ENCODE data around the gene SRC.

SRC gene

GRCh38 chr20:37420610-37421009 is 74.7 kb downstream of the SRC start:
- TF ChIP-seq TSHZ2 (CRISPR knock-in tag; IDR thresholded peaks at IDR 0.05): no peak
- TF ChIP-seq ZNF565 (CRISPR knock-in tag; conservative IDR thresholded peaks at IDR 0.05; ENCODE audit: low read depth): no peak
- no peak for TF ChIP-seq PATZ1 (CRISPR knock-in tag; IDR thresholded peaks at IDR 0.05; ENCODE audit: borderline replicate concordance)
- TF ChIP-seq PPARA (CRISPR knock-in tag; IDR thresholded peaks at IDR 0.05; ENCODE audit: borderline replicate concordance): no peak
- TF ChIP-seq ZFP3 (CRISPR knock-in tag; IDR thresholded peaks at IDR 0.05): no peak
- TF ChIP-seq ARNTL (CRISPR knock-in tag; IDR thresholded peaks at IDR 0.05; ENCODE audit: borderline replicate concordance, low read depth): no peak
- TF ChIP-seq BACH2 (CRISPR knock-in tag; IDR thresholded peaks at IDR 0.05; ENCODE audit: borderline replicate concordance): no peak
- TF ChIP-seq CSRNP3 (CRISPR knock-in tag; IDR thresholded peaks at IDR 0.05): no peak
- no peak for TF ChIP-seq SNAI2 (CRISPR knock-in tag; IDR thresholded peaks at IDR 0.05)
- no peak for TF ChIP-seq ESRRG (CRISPR knock-in tag; IDR thresholded peaks at IDR 0.05)
- no peak for TF ChIP-seq GLIS3 (CRISPR knock-in tag; IDR thresholded peaks at IDR 0.05)
- TF ChIP-seq ZC3H10 (CRISPR knock-in tag; IDR thresholded peaks at IDR 0.05): no peak
- TF ChIP-seq ZFP30 (CRISPR knock-in tag; IDR thresholded peaks at IDR 0.05): no peak
- no peak for TF ChIP-seq ISL1 (CRISPR knock-in tag; IDR thresholded peaks at IDR 0.05)
- TF ChIP-seq OSR1 (CRISPR knock-in tag; IDR thresholded peaks at IDR 0.05): no peak
- no peak for ATAC-seq

- no peak for ATAC-seq
- TF ChIP-seq TSHZ2 (CRISPR knock-in tag; IDR thresholded peaks at IDR 0.05) (no peak), ZFP3 (CRISPR knock-in tag; IDR thresholded peaks at IDR 0.05) (no peak), CSDC2 (CRISPR knock-in tag; IDR thresholded peaks at IDR 0.05) (no peak), POU6F1 (CRISPR knock-in tag; IDR thresholded peaks at IDR 0.05; ENCODE audit: borderline replicate concordance, low read depth) (no peak), ZNF565 (CRISPR knock-in tag; conservative IDR thresholded peaks at IDR 0.05; ENCODE audit: low read depth) (no peak), ISL1 (CRISPR knock-in tag; IDR thresholded peaks at IDR 0.05) (no peak), ARNTL (CRISPR knock-in tag; IDR thresholded peaks at IDR 0.05; ENCODE audit: borderline replicate concordance, low read depth) (no peak)
These were observed 75.3 kb downstream of the SRC start for GRCh38 chr20:37421060-37421905.

- ATAC-seq: no peak
- no peak for TF ChIP-seq BACH2 (CRISPR knock-in tag; IDR thresholded peaks at IDR 0.05; ENCODE audit: borderline replicate concordance)
- TF ChIP-seq ESRRG (CRISPR knock-in tag; IDR thresholded peaks at IDR 0.05): no peak
- TF ChIP-seq TSHZ2 (CRISPR knock-in tag; IDR thresholded peaks at IDR 0.05): no peak
- TF ChIP-seq RARB (CRISPR knock-in tag; IDR thresholded peaks at IDR 0.05): no peak
- no peak for TF ChIP-seq ZNF8 (CRISPR knock-in tag; IDR thresholded peaks at IDR 0.05)
- TF ChIP-seq POU6F1 (CRISPR knock-in tag; IDR thresholded peaks at IDR 0.05; ENCODE audit: borderline replicate concordance, low read depth): no peak
These were observed 76.0 kb downstream of the SRC start for GRCh38 chr20:37421988-37422387.
